ENCODE results near the gene HARBI1.
"Not testable (repeated sequence)": the region's sequence is repeated elsewhere in the genome, so short reads cannot be mapped to it uniquely, and the experiment has no call there.

The HARBI1 gene

GRCh38 chr11:46588915-46589314 lies 28.1 kb downstream of the HARBI1 start:
- Histone ChIP-seq H3K36me3 (ENCODE audit: insufficient read depth, low read length) (no peaks in the 10 kb centered on the region), H3K9me3 (ENCODE audit: insufficient read depth, low read depth, low read length) (no peaks in the 10 kb centered on the region), H3K27me3 (ENCODE audit: insufficient read depth, low read length, poor library complexity, severe bottlenecking) (no peaks in the 10 kb centered on the region), H3K4me3 (ENCODE audit: low read length, poor library complexity, severe bottlenecking) (peak overlapping the region; percentile 14), H3F3A (ENCODE audit: low read depth) (no peaks in the 10 kb centered on the region), H2AFZ (ENCODE audit: low read length) (no peak overlapping the region), H3K9ac (ENCODE audit: low read depth, low read length, poor library complexity, severe bottlenecking) (no peak overlapping the region), H4K20me1 (ENCODE audit: insufficient read depth, low read length, poor library complexity, severe bottlenecking) (peaks cover 43% of the 10 kb centered on the region), H3K4me2 (ENCODE audit: low read depth, low read length, poor library complexity, severe bottlenecking) (peak overlapping the region; percentile 56), H3K4me1 (ENCODE audit: insufficient read depth, low read length, poor library complexity, severe bottlenecking) (peaks cover 35% of the 10 kb centered on the region), H3K79me2 (ENCODE audit: insufficient read depth, low read length) (peaks cover 87% of the 10 kb centered on the region), H3K9me2 (replicated peaks; ENCODE audit: low read depth, low read length) (no peaks in the 10 kb centered on the region)
- TF ChIP-seq EZH2phosphoT487 (IDR thresholded peaks at IDR 0.05; ENCODE audit: borderline replicate concordance) (no peak), CTCF (conservative IDR thresholded peaks at IDR 0.05; ENCODE audit: low read length) (no peak)

DNA sequence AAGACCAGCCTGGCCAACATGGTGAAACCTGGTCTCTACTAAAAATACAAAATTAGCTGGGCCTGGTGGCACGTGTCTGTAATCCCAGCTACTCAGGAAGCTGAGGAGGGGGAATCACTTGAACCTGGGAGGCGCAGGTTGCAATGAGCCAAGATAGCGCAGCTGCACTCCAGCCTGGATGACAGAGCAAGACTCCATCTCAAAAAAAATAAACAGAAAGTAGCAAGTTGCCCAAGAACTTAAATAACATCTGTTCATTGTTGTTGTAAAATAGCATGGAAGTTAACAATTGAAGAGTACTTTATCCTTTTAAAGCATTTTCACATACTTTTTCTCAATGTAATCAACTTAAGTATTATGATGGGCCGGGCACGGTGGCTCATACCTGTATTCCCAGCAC lies 28.9 kb downstream of the HARBI1 start:
- no peak for TF ChIP-seq CTCF (conservative IDR thresholded peaks at IDR 0.05; ENCODE audit: low read length)
- no peak for TF ChIP-seq EZH2phosphoT487 (IDR thresholded peaks at IDR 0.05; ENCODE audit: borderline replicate concordance)
- no peaks in the 10 kb centered on the region for H3K9me2 ChIP-seq (replicated peaks; ENCODE audit: low read depth, low read length)
- H3K27me3 ChIP-seq (ENCODE audit: insufficient read depth, low read length, poor library complexity, severe bottlenecking): no peaks in the 10 kb centered on the region
- H3K79me2 ChIP-seq (ENCODE audit: insufficient read depth, low read length): peaks cover 80% of the 10 kb centered on the region
- peaks cover 32% of the 10 kb centered on the region for H3K4me1 ChIP-seq (ENCODE audit: insufficient read depth, low read length, poor library complexity, severe bottlenecking)
- H3K9me3 ChIP-seq (ENCODE audit: insufficient read depth, low read depth, low read length): no peaks in the 10 kb centered on the region
- peak overlapping the region; percentile 56 for H3K4me2 ChIP-seq (ENCODE audit: low read depth, low read length, poor library complexity, severe bottlenecking)
- no peaks in the 10 kb centered on the region for H3K36me3 ChIP-seq (ENCODE audit: insufficient read depth, low read length)
- no peak overlapping the region for H3K4me3 ChIP-seq (ENCODE audit: low read length, poor library complexity, severe bottlenecking)
- H3K9ac ChIP-seq (ENCODE audit: low read depth, low read length, poor library complexity, severe bottlenecking): no peak overlapping the region
- H2AFZ ChIP-seq (ENCODE audit: low read length): no peak overlapping the region
- H3F3A ChIP-seq (ENCODE audit: low read depth): no peaks in the 10 kb centered on the region
- peaks cover 38% of the 10 kb centered on the region for H4K20me1 ChIP-seq (ENCODE audit: insufficient read depth, low read length, poor library complexity, severe bottlenecking)

- H3F3A ChIP-seq (ENCODE audit: low read depth); H3K9ac ChIP-seq (ENCODE audit: low read depth, low read length, poor library complexity, severe bottlenecking); H3K4me3 ChIP-seq (ENCODE audit: low read length, poor library complexity, severe bottlenecking); H4K20me1 ChIP-seq (ENCODE audit: insufficient read depth, low read length, poor library complexity, severe bottlenecking); H3K9me2 ChIP-seq (replicated peaks; ENCODE audit: low read depth, low read length); H2AFZ ChIP-seq (ENCODE audit: low read length); H3K9me3 ChIP-seq (ENCODE audit: insufficient read depth, low read depth, low read length); H3K4me2 ChIP-seq (ENCODE audit: low read depth, low read length, poor library complexity, severe bottlenecking); H3K4me1 ChIP-seq (ENCODE audit: insufficient read depth, low read length, poor library complexity, severe bottlenecking); H3K27me3 ChIP-seq (ENCODE audit: insufficient read depth, low read length, poor library complexity, severe bottlenecking); H3K36me3 ChIP-seq (ENCODE audit: insufficient read depth, low read length): not testable (repeated sequence)
- H3K79me2 ChIP-seq (ENCODE audit: insufficient read depth, low read length): peaks cover 69% of the 10 kb centered on the region
Measured at GRCh38 chr11:46583513-46583912, 33.5 kb downstream of the HARBI1 start.

DNA sequence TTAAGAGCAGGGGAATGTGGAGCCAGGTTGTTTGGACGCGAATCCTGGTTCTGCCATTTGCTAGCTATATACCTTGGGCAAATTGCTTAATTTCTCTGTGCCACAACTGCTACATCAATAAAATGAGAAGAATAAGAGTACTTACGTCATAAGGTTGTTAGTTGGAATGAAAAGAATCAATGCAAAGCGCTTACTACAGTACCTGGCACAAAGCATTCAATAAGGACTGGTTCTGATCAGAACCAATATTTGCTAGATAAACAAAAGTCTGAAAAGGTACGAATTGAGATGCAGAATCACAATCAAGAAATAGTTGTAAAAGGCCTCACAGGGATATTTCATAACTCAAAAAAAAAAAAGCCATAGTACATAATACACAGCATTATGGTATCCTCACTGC lies 34.4 kb downstream of the HARBI1 start:
- Histone ChIP-seq H3K9me3 (ENCODE audit: insufficient read depth, low read depth, low read length) (no peaks in the 10 kb centered on the region), H3K36me3 (ENCODE audit: insufficient read depth, low read length) (no peaks in the 10 kb centered on the region), H2AFZ (ENCODE audit: low read length) (no peak overlapping the region), H3K9me2 (replicated peaks; ENCODE audit: low read depth, low read length) (no peaks in the 10 kb centered on the region), H3K27me3 (ENCODE audit: insufficient read depth, low read length, poor library complexity, severe bottlenecking) (no peaks in the 10 kb centered on the region), H3K79me2 (ENCODE audit: insufficient read depth, low read length) (peaks cover 69% of the 10 kb centered on the region), H3K4me3 (ENCODE audit: low read length, poor library complexity, severe bottlenecking) (no peak overlapping the region), H3F3A (ENCODE audit: low read depth) (no peaks in the 10 kb centered on the region), H3K9ac (ENCODE audit: low read depth, low read length, poor library complexity, severe bottlenecking) (no peak overlapping the region), H4K20me1 (ENCODE audit: insufficient read depth, low read length, poor library complexity, severe bottlenecking) (peaks cover 6% of the 10 kb centered on the region), H3K4me1 (ENCODE audit: insufficient read depth, low read length, poor library complexity, severe bottlenecking) (no peaks in the 10 kb centered on the region), H3K4me2 (ENCODE audit: low read depth, low read length, poor library complexity, severe bottlenecking) (no peak overlapping the region)
- TF ChIP-seq EZH2phosphoT487 (IDR thresholded peaks at IDR 0.05; ENCODE audit: borderline replicate concordance) (no peak), CTCF (conservative IDR thresholded peaks at IDR 0.05; ENCODE audit: low read length) (no peak)
